Frontal cortex (tissue), 4 donors: Measurements from ENCODE around the gene AKAP12. TPM values are rescaled to one million over a fixed set of nuclear protein-coding genes. Genes with fewer than 3 reads are reported as not detected.

Experiments used
- DNase-seq, 2 donors: peaks; one replicate each; pipeline ENCODE4 v3.0.0; 2012; ENCODE audit warnings: low spot score in 2 of 2
- FAIRE-seq: peaks from 2 replicates; lab custom pipeline; 2012; peaks lifted over from hg19 to GRCh38; lab: Jason Lieb, UNC
- total RNA-seq: library from RNA; depleted of rRNA; stranded (reverse); fragments of >200 nt; gene quantifications from one replicate; pipeline ENCODE4 v1.2.3, GENCODE V29; 2014
- donor health status: control.
- donor health status: control.
- donor health status: control.

Gene AKAP12
- 40.4 TPM for total RNA-seq

GRCh38 chr6:151239603-151240035 lies at the start of gene AKAP12:
Gene AKAP12, plus strand, starts transcription at chr6:151239967. Its CDS starts 596 bp downstream, at chr6:151240563.
- FAIRE-seq (no peak), DNase-seq (peak in 1 of 2 donors; percentile 52)

- DNase-seq (no peak), FAIRE-seq (no peak)
Observed at GRCh38 chr6:151191527-151191926, 48.2 kb upstream of the AKAP12 start.

GRCh38 chr6:151196555-151196954 lies 43.2 kb upstream of the AKAP12 start:
- FAIRE-seq (no peak), DNase-seq (no peak)

GRCh38 chr6:151197556-151197955 lies 42.2 kb upstream of the AKAP12 start:
- DNase-seq, result no peak
- FAIRE-seq, result no peak

- DNase-seq (no peak), FAIRE-seq (no peak)
Observed at GRCh38 chr6:151199991-151200390, 39.8 kb upstream of the AKAP12 start.

GRCh38 chr6:151205721-151206600 lies 33.8 kb upstream of the AKAP12 start:
- FAIRE-seq, result no peak
- no peak for DNase-seq

- DNase-seq (no peak), FAIRE-seq (no peak)
Observed at GRCh38 chr6:151207674-151208073, 32.1 kb upstream of the AKAP12 start.

- FAIRE-seq (no peak), DNase-seq (peak in 1 of 2 donors; percentile 20)
Observed at GRCh38 chr6:151209071-151209831, 30.5 kb upstream of the AKAP12 start.

- no peak for FAIRE-seq
- no peak for DNase-seq
Observed at GRCh38 chr6:151211075-151211474, 28.7 kb upstream of the AKAP12 start.

GRCh38 chr6:151213352-151213751 lies 26.4 kb upstream of the AKAP12 start:
- FAIRE-seq (no peak), DNase-seq (no peak)

GRCh38 chr6:151215999-151216398 lies 23.8 kb upstream of the AKAP12 start:
- FAIRE-seq, result no peak
- no peak for DNase-seq

- no peak for DNase-seq
- FAIRE-seq, result no peak
Observed at GRCh38 chr6:151216804-151217203, 23.0 kb upstream of the AKAP12 start.

GRCh38 chr6:151219192-151219591 lies 20.6 kb upstream of the AKAP12 start:
- DNase-seq, result no peak
- FAIRE-seq, result no peak

GRCh38 chr6:151224076-151224475 lies 15.7 kb upstream of the AKAP12 start:
- no peak for FAIRE-seq
- no peak for DNase-seq

GRCh38 chr6:151225919-151226318 lies 13.8 kb upstream of the AKAP12 start:
- FAIRE-seq (no peak), DNase-seq (no peak)

- FAIRE-seq (no peak), DNase-seq (no peak)
Observed at GRCh38 chr6:151228788-151229400, 10.9 kb upstream of the AKAP12 start.

GRCh38 chr6:151229401-151230276 lies 10.1 kb upstream of the AKAP12 start:
- FAIRE-seq, result no peak
- DNase-seq, result no peak

GRCh38 chr6:151230277-151230577 lies 9.5 kb upstream of the AKAP12 start:
- DNase-seq, result no peak
- FAIRE-seq, result no peak

- no peak for DNase-seq
- FAIRE-seq, result no peak
Observed at GRCh38 chr6:151232899-151233298, 6.9 kb upstream of the AKAP12 start.

- FAIRE-seq (no peak), DNase-seq (no peak)
Observed at GRCh38 chr6:151233731-151234130, 6.0 kb upstream of the AKAP12 start.
